Adipocyte (in vitro differentiated cells): ENCODE data around the gene DLG2.
"Not testable (repeated sequence)": the region's sequence is repeated elsewhere in the genome, so short reads cannot be mapped to it uniquely, and the experiment has no call there.

Source experiments
- DNase-seq: peaks from one replicate; pipeline ENCODE4 v3.0.0-alpha.2; 2015; ENCODE audit warnings: low read depth
- H3K27me3 ChIP-seq: replicated peaks from 2 replicates; pipeline ENCODE4 v1.7.0; 2013; ENCODE audit warnings: mild to moderate bottlenecking, low read length, moderate library complexity; ENCODE audit not compliant: control insufficient read depth, insufficient read depth
- H3K36me3 ChIP-seq: 2 replicates; pipeline ENCODE4 v1.7.0; 2013; ENCODE audit warnings: low read length, mild to moderate bottlenecking, moderate library complexity; ENCODE audit not compliant: control insufficient read depth, insufficient read depth, severe bottlenecking
- H3K4me1 ChIP-seq: 2 replicates; pipeline ENCODE4 v1.7.0; 2013; ENCODE audit warnings: mild to moderate bottlenecking, low read length, moderate library complexity; ENCODE audit not compliant: control insufficient read depth, insufficient read depth
- H3K4me3 ChIP-seq: 2 replicates; pipeline ENCODE4 v1.7.0; 2013; ENCODE audit warnings: mild to moderate bottlenecking, low read length, moderate library complexity
- H3K9ac ChIP-seq: 2 replicates; pipeline ENCODE4 v1.7.0; 2013; ENCODE audit warnings: mild to moderate bottlenecking, low read length, moderate library complexity
- H3K9me3 ChIP-seq: 2 replicates; pipeline ENCODE4 v1.7.0; 2013; ENCODE audit warnings: mild to moderate bottlenecking, low read length, moderate library complexity; ENCODE audit not compliant: control insufficient read depth

The DLG2 gene

GRCh38 chr11:83746921-83747585 is 1880.1 kb downstream of the DLG2 start:
- H3K36me3 ChIP-seq: no peaks in the 10 kb centered on the region
- H3K27me3 ChIP-seq: no peaks in the 10 kb centered on the region
- no peak for DNase-seq
- H3K9me3 ChIP-seq: peaks cover 21% of the 10 kb centered on the region
- no peak overlapping the region for H3K9ac ChIP-seq
- H3K4me1 ChIP-seq: no peaks in the 10 kb centered on the region
- H3K4me3 ChIP-seq: no peak overlapping the region

GRCh38 chr11:83744620-83745192 is 1882.4 kb downstream of the DLG2 start:
- no peak for DNase-seq
- H3K27me3 ChIP-seq: no peaks in the 10 kb centered on the region
- no peaks in the 10 kb centered on the region for H3K36me3 ChIP-seq
- H3K9ac ChIP-seq: no peak overlapping the region
- H3K4me3 ChIP-seq: no peak overlapping the region
- no peaks in the 10 kb centered on the region for H3K4me1 ChIP-seq
- peaks cover 21% of the 10 kb centered on the region for H3K9me3 ChIP-seq

GRCh38 chr11:83736684-83737083 is 1890.5 kb downstream of the DLG2 start:
- no peaks in the 10 kb centered on the region for H3K9me3 ChIP-seq
- no peak for DNase-seq
- H3K4me1 ChIP-seq: no peaks in the 10 kb centered on the region
- no peaks in the 10 kb centered on the region for H3K36me3 ChIP-seq
- H3K4me3 ChIP-seq: no peak overlapping the region
- no peak overlapping the region for H3K9ac ChIP-seq
- no peaks in the 10 kb centered on the region for H3K27me3 ChIP-seq

GRCh38 chr11:83734120-83734519 is 1893.0 kb downstream of the DLG2 start:
- no peak overlapping the region for H3K4me3 ChIP-seq
- H3K27me3 ChIP-seq: no peaks in the 10 kb centered on the region
- DNase-seq: no peak
- H3K9ac ChIP-seq: no peak overlapping the region
- H3K4me1 ChIP-seq: no peaks in the 10 kb centered on the region
- no peaks in the 10 kb centered on the region for H3K9me3 ChIP-seq
- no peaks in the 10 kb centered on the region for H3K36me3 ChIP-seq

- not testable (repeated sequence) for H3K9me3 ChIP-seq, H3K36me3 ChIP-seq, H3K4me1 ChIP-seq, H3K9ac ChIP-seq, H3K4me3 ChIP-seq, DNase-seq, H3K27me3 ChIP-seq
These were observed 1895.9 kb downstream of the DLG2 start for GRCh38 chr11:83731288-83731687.

GRCh38 chr11:83728281-83728680 is 1898.9 kb downstream of the DLG2 start:
- H3K27me3 ChIP-seq: peaks cover 17% of the 10 kb centered on the region
- H3K4me1 ChIP-seq: peaks cover 15% of the 10 kb centered on the region
- no peaks in the 10 kb centered on the region for H3K36me3 ChIP-seq
- no peak overlapping the region for H3K4me3 ChIP-seq
- DNase-seq: no peak
- no peaks in the 10 kb centered on the region for H3K9me3 ChIP-seq
- H3K9ac ChIP-seq: no peak overlapping the region

GRCh38 chr11:83727251-83727650 is 1899.9 kb downstream of the DLG2 start:
- no peak for DNase-seq
- Histone ChIP-seq H3K4me3 (no peak overlapping the region), H3K36me3 (no peaks in the 10 kb centered on the region), H3K27me3 (peaks cover 17% of the 10 kb centered on the region), H3K9me3 (no peaks in the 10 kb centered on the region), H3K9ac (no peak overlapping the region), H3K4me1 (peaks cover 15% of the 10 kb centered on the region)

GRCh38 chr11:83726316-83726715 is 1900.8 kb downstream of the DLG2 start:
- H3K9ac ChIP-seq: no peak overlapping the region
- H3K4me3 ChIP-seq: no peak overlapping the region
- peaks cover 15% of the 10 kb centered on the region for H3K4me1 ChIP-seq
- peaks cover 17% of the 10 kb centered on the region for H3K27me3 ChIP-seq
- H3K9me3 ChIP-seq: no peaks in the 10 kb centered on the region
- H3K36me3 ChIP-seq: no peaks in the 10 kb centered on the region
- no peak for DNase-seq

- no peak for DNase-seq
- Histone ChIP-seq H3K4me3 (peak overlapping the region; percentile 80), H3K27me3 (peaks cover 17% of the 10 kb centered on the region), H3K4me1 (peaks cover 15% of the 10 kb centered on the region), H3K36me3 (no peaks in the 10 kb centered on the region), H3K9me3 (no peaks in the 10 kb centered on the region), H3K9ac (no peak overlapping the region)
These were observed 1901.4 kb downstream of the DLG2 start for GRCh38 chr11:83725728-83726127.

- H3K9me3 ChIP-seq: no peaks in the 10 kb centered on the region
- no peak overlapping the region for H3K9ac ChIP-seq
- peak overlapping the region; percentile 80 for H3K4me3 ChIP-seq
- H3K4me1 ChIP-seq: peaks cover 15% of the 10 kb centered on the region
- peaks cover 17% of the 10 kb centered on the region for H3K27me3 ChIP-seq
- no peaks in the 10 kb centered on the region for H3K36me3 ChIP-seq
- DNase-seq: no peak
These were observed 1901.9 kb downstream of the DLG2 start for GRCh38 chr11:83725269-83725560.

- peak overlapping the region; percentile 80 for H3K4me3 ChIP-seq
- peaks cover 17% of the 10 kb centered on the region for H3K27me3 ChIP-seq
- no peaks in the 10 kb centered on the region for H3K36me3 ChIP-seq
- peak; percentile 68 for DNase-seq
- H3K9ac ChIP-seq: peak overlapping the region; percentile 52
- H3K4me1 ChIP-seq: peaks cover 15% of the 10 kb centered on the region
- no peaks in the 10 kb centered on the region for H3K9me3 ChIP-seq
These were observed 1903.1 kb downstream of the DLG2 start for GRCh38 chr11:83723999-83724398.
